ENCODE results near the gene ATF3.
"Not testable (repeated sequence)": the region's sequence is repeated elsewhere in the genome, so short reads cannot be mapped to it uniquely, and the experiment has no call there.

Gene ATF3

DNA sequence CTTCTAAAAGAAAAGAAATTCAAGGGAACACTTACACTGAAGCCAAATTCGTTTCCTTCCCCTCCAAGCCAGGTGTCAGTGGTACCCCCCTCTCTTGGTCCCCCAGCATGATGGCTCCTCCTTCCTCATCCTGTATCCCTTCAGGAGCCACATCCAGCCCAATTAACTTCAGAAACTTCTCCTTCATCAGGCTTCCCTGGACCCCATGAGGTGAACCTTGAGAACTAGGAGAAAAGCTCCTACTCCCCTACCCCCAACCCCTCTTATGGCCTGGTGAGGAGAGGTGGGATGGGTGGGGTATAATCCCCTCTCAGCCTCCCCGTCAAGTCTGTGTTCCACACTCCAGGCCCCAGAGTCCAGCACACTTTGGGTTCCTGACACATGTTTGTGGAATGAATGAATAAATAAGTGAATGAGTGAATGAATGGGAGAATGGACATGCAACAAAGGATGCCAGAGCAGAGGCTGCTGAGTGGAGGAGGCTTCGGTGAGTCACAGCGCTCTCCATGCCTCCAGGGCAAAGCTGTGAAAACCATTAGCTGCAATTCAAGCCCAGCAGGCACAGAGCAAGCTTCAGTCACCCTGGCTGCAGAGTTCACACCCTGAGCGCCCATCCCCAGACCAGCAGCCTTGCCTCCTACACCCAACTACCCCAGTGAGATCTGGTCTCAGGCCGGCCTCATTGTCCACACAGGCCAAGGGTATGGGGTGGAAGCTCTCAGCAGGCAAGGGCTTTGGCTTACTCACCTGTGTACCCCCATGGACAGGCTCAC, 47.3 kb downstream of the ATF3 start:
- no peak for DNase-seq

DNA sequence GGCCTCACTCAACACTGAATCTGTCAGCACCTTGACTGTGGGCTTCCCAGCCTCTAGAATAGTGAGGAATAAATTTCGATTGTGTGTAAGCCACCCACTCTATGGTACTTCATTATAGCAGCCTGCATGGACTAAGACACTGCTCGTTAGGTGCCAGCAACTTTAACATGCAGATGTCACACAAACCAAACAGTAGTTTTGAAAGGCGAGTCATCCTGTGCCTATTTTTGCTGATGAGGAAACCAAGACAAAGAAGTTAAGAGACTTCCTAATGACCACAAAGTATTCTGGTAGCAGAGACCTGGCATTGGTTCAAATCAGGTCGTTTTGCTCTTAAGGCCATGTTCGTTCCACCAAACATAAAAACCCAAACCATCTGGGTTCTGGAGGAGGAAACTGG, 48.2 kb downstream of the ATF3 start:
- DNase-seq = no peak

DNA sequence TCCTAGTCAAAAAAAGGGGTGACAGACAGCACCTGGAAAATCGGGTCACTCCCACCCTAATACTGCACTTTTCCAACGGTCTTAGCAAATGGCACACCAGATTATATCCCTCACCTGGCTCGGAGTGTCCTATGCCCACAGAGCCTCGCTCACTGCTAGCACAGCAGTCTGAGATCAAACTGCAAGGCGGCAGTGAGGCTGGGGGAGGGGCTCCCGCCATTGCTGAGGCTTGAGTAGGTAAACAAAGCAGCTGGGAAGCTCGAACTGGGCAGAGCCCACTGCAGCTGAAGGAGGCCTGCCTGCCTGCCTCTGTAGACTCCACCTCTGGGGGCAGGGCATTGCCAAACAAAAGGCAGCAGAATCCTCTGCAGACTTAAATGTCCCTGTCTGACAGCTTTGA, 49.7 kb downstream of the ATF3 start:
- not testable (repeated sequence) for DNase-seq

DNA sequence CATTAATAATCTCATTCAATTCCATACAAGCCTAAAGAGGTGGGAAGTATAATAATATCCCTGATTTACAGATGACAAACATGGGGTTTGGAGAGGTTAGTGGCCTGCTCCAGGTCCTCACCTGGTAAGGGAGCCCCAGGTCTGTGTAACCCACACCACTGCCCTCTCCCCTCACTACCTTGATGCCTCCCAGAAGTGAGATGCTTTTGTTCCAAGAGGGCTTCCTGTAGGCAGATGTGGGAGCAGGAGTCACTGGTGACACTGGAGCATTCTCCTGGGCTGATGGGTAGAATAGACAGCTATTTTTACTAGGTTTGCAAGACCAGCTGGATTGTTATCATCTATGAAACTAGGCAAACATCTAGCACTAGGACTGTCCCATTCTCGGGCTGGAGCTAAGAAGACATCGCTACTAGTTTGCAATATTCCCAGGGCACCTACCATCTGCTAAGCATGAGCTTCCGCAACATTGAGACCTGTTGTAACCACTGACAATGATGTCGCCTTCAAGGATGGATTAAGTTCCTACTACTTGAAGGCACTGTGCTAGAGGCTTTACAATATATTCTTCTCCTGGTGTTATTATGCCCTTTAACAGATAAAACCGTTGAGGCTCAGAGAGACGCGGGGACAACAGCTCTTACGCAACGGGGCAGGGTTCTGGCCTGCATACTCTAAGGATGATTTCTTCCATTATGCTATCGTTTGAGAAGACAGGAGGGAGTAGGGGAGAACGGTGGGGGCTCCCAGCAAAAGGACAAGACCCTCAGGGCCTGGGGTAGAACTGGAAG, 56.0 kb downstream of the ATF3 start:
- DNase-seq = no peak

DNA sequence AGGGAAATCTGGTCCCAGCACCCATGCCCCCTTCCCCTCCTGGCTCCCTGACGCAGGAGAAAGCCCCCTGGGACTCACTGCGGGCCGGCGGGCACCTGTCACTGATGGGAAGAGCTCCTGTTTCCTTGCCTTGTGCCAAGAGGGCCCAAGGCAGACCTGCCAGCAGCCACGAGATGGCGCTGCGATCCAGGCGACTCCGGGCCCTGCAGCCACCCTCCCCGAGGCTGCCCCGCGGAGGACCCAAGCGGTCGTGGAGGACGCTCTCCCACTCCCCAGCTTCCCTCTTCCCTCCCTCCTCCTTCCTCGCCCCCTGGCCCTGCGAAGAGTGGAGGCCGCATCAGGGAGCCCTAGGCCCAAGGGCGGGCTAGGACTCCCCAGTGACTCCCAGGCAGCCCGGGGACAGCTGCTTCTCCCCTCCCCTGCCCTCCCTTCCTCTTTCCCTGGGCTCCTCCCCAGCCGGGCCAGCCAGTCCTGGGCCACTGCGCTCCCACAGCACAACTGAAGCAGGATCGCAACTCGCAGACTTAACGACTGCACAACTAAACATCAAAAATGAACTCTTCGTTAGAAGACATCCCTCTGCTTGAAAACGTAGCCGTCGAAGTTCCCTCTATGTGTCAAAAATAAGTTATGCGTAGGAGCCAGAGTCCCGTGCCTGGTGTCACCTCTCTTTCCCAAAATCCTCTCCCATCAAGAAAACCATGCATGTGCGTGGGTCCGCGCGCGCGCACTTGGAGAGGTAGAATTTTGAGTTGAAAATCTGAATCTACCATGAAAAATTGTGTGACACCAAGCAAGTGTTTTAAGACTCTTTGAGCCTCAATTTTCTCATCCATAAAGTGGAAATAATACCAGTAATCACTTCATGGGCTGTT, 56.9 kb downstream of the ATF3 start:
- peak; percentile 44 for DNase-seq

DNA sequence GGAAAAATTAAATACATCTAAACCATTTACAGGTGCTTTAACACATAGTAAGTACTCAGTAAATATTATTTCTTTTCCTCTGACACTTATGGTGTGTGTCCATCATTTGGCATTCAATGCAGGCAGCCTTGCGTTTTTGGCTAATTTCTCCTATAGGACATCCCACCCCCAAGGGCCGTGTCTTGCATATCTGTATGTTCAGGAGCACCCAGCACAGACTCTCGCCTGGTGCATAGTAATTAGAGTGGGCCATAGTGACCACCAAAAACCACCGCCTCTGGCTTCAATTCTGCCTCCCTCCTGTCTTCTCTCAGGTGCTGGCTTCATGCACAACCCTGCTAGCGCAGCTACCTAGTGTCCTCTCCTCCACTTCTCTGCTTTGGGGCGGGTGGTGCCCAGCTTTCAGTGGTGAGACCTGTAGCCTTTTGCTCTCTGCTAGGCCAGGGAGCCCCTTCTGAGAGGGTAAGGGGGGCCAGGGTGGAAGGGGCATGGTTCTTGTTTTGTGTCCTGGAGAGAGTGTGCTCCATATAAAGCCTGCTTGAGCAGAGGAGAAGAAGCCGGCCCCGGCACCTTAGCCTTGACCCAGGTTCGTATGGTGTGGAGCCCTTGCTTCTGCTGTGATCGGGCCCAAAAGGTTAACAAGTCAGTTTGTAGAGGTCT, 57.7 kb downstream of the ATF3 start:
- DNase-seq = no peak

DNA sequence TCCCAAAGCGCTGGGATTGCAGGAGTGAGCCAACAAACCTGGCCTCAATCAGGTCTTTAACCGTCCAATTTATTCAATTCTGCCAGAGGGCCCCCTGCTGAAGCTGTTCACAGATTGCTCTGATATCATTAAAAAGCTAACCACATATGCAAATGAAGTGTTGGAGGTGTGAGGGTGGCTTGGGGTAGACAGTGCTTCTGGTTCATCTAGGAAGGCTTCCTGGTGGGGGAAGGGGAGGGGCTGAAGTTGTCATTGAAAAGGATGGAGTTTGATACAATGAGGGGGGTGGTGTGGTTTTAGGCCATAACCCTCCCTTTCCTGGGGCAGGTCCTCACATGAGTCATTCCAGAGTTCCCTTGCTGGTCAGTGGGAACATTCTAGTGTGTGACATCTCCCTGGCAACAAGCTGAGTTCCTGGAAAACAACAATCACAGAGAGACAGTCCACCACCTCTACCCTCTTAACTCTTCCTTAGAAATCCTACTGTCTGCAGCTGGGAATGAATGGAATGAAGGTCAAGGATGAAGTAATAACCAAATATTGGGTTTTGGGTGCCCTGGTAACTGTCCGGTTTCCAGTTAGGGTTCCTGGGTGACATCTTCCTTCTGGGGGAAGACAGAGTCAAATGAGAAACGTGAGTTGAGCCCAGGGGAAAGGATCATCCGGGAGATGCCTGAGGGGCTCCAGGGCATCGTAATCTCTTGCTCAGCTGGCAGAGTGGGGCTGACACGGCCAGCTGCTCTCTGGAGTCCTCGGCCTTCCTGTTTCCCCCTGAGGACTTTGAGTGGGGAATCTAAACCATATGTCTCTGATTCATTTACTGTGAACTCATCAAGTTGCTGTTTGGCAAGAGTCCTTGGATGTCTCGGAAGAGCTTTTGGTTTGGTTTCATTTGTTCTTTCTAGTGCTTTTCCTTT, 58.9 kb downstream of the ATF3 start:
- DNase-seq = peak; percentile 69

DNA sequence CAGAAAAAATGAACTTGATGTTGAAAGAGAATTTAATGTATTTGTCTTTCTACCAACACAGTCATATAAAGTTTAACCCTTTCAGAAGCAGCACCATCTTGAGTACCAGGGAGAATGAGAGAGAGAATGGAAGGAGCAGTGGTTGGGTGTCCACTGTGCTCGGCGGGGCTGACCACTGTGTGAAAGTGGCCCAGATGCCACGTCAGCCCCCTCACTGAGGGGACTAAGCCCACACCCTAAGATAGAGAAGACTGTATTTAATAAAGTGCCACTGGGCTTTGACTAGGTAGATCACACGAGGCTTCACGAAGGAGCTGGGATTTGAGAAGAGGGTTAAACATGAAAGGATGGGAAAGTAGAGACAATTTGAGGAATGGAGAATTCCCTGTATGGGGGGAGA, 59.9 kb downstream of the ATF3 start:
- no peak for DNase-seq

DNA sequence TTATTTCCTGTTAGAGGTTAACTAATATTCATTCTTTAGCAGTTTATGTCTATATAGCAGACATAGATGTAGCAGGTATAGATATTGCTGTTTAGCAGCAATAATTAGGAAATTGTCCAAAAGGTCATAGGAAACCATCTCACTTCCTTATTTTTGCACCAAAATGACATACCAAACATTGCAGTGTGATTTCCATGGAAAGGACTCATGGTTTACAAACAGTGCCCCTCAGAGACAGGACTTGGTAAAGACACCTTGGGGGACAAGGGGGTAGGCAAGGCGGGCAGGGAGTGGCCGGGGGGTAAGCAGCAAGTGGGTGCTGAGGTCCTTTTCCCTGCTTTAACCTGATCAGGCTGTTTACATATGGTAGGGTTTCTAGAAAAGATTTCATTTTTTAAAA, 60.5 kb downstream of the ATF3 start:
- peak; percentile 11 for DNase-seq

DNA sequence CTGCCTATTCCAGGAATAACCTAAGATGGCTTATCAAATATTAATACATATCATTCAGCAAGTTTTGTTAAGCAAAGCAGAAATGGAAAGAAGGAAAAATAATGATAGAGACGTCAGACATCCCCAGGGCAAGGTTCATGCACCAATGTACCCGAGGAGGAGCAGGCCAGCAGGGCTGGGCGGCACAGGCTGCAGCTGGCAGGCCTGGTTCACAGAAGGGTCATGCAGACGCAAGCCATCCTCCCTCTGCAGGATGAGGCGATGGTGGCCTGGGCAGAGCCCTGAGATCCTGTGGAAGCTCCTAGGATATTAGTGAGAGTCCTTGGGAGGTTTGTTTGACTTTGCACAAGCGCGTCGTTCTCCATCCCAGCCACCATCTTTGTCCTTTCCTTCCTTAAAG, 61.0 kb downstream of the ATF3 start:
- no peak for DNase-seq

DNA sequence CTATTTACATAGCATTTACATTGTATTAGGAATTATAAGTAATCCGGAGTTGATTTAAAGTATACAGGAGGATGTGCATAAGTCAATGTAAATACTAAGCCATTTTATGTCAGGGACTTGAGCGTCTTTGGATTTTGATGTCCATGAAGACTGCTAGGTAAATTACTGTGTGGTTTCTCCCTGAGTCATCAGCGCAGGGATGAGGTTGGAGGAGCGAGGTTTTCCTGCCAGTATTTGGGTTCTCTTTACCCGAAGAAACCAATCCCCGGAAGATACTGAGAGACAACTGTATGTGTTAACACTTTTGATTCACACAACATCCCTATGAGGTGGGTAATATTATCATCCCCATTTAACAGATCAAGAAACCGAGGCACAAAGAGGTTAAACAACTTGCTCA, 61.7 kb downstream of the ATF3 start:
- DNase-seq = no peak
